Hematopoietic multipotent progenitor cell treated with erythropoietin and hydrocortisone succinate and interleukin-3 and kit ligand, for 15 days (in vitro differentiated cells): ENCODE results near the gene FAR2.
"Not testable (repeated sequence)": the region's sequence is repeated elsewhere in the genome, so short reads cannot be mapped to it uniquely, and the experiment has no call there.

Source experiments
- DNase-seq: peaks from one replicate; pipeline ENCODE4 v3.0.0-alpha.2; 2015; ENCODE audit warnings: low spot score

The FAR2 gene

DNA sequence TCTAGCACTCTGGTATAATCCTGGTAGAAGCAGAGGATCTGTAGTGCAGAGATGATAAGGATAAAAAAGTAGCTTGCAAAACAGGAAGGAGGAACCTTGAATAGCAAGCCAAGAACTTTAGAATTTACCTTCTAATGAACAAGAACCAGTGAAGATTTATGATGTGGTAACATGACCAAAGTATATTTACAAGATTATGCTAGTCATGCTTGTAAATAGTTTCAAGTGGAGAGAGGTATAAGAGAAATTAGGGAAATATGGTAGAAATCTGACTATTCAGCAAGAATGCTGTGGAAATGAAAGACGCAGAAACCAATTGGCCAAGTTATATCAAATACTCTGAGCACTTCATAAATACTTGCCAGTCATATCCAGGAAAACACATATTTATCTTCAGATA lies 184.1 kb downstream of the FAR2 start:
- DNase-seq = no peak

DNA sequence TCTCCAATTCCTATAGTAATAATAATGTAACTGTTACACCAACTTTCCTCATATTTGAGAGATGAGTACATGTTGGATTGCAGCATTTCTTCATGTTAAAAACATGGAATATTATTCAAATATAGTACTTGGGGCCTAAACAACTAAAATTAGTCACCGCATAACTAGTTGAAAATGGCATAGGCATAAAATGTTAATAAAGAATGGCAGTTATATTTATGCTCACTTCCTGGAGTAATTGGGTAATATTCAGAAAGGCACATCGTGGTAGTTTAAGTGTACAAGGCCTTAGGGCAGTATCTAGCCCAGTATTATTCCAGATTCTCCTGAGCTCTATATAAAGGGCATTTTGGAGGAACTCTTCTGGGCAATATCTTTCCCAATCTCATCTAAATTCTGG lies 185.9 kb downstream of the FAR2 start:
- no peak for DNase-seq

DNA sequence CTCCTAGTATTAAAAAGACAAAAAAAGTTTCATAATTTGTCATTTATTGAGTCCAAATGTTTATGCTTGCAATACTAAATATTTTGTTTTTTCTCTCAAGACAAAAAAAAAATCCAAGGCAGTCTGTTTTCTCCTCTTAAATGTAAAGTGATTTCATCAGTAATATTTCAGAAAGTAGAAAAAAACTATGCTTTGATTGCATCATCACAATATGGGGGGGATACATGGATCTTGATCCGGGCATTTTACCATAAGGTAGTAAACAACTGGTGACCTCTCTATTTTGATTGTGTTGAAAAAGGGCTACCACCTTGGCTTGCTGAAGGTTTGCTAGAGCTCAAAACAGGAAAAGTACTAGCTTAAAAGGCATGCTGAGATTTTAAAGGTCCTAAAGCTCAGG lies 188.2 kb downstream of the FAR2 start:
- no peak for DNase-seq

DNA sequence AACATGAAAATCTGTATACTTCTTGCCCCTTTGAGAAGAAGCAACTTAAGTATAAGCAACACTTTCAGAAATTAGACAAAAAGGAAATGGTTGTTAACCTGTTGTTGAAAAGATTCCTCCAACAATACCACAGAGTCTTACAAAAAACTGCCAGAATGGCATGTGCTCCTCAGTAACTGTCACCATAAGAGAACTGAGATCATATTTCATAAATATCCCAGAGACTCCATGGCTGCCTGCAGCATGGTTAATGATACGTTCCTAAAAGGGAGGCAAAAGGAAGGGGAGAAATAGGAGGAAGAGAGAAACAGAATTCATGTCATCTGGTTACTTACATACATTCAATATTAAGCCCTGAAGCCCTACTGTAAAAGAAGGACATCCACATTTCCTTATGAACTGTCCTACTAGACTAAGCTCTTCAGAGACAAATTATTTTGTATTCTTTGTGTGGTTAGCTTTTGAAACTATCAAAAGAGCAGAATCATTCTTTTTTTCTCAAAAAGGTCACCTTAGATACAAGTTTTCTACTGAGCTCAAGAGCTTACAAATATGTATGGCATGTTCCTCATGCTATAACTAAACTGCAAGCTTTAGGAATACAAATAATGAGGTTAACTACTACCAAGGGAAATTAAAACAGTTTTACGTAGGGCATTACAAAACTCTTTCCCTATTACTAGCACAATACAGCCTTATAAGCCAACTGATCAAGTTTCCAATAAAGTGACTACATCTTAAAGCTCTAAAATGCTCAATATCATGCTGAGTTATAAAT lies 194.1 kb downstream of the FAR2 start:
- no peak for DNase-seq

DNA sequence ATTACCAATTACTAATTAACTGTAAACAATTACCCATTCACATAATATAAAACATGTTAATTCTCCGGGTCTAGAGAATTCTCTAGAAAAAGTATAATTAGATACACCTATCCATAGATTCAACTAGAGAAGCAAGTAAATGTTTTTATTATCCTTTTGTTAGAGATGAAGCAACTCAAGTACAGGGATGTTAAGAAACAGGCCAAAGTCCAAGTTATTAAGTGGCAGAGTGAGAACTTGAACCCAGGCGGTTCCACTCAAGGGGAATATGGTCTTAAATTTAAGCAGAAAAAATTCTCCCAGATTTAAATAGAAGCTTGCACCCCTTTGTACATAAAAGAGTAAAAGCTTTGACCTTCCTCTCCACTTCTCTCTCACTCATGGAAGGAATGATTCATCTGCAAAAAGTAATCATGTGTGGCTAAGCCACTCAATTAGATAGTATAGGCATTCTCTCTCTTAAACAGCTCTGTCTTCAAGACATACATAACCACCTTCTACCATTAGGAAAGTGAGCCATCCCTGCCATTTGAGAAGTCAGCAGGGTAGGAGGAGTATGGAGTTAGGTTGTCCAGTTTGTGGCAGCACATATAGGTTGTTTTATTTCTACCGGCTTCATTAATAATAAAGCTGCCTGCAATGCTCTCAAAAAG lies 197.8 kb downstream of the FAR2 start:
- DNase-seq = no peak

DNA sequence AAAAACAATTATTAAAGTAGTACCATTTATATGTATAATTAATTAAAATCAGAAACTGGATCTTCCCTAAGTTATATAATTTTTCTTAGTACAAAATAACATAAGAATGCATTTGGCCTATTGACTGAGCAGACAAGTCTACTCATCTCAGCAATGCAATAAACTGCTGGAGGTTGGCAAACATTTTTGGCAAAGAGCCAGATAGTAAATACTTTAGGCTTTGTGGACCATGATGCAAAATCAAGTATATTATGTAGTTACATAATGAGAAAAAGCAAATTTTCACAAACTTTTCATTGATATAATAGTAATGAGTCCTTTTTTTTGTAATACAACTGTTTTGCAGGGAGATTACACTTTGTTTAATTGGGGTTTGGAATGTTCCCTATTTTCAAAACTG lies 201.0 kb downstream of the FAR2 start:
- peak; percentile 36 for DNase-seq

DNA sequence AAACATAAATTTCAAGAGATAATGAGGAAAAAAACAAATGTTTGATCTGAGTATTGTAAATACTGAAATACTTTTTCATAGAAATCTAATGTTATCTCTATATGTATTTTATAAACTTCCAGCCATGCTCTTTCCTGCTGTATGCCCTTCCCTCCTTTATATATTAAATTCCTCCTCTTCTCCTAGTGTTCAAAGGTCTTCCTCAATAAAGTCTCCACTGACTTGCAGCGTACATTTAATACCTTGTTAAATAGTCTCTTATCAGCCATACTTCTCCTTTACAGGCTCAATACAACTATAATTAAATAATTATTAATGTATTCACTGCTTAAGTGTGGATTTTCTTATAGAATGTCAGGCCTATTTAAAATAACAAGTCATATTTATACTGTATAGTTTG lies 205.9 kb downstream of the FAR2 start:
- DNase-seq = no peak

DNA sequence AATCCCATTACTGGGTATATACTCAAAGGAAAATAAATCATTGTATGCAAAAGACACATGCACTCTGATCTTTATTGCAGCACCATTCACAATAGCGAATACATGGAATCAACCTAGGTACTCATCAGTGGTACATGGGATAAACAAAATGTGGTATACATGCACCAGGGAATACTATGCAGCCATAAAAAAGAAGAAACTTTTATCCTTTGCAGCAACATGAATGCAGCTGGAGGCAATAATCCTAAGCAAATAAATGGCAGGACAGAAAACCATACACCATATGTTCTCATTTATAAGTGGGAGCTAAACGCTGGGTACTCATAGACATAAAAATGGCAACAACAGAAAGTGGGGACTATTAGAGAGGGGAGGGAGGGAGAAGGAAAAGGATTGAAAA lies 216.0 kb downstream of the FAR2 start:
- DNase-seq = no peak

DNA sequence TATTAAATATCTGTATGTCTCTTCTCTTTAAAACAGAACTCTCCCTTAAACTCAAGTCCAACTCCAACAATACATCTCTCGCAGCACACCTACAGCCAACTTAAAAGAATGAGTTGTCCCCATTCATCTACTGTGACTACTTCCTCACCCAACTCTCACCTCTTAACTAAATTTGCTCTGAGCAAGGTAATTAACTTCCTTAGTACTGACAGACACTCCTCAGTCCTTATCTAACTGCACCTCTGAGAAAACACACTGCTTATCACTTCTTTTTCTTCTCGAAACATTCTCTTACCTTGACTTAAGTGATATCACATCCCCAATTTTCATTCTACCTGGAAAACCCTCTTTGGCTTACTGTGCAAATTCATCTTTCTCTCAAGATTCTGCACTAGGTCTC lies 224.9 kb downstream of the FAR2 start:
- DNase-seq = no peak

DNA sequence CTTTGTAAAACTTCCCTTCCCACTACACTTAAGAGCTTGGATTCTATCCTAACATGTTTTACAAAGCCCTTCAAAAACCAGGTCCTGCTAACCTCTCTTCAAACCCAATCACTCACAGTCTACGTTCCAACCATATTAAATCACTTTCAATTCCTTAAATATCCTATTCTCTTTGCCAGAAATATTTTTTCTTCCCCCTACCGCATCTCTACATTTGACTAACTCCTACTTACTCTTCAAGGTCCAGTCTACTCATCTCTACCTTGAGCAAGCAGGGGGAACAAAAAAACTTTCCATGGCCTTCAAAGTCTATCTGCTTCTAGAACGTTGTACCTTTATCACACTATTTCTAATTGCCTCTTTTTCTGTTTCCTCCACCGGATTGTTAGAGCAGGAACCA lies 225.8 kb downstream of the FAR2 start:
- no peak for DNase-seq

DNA sequence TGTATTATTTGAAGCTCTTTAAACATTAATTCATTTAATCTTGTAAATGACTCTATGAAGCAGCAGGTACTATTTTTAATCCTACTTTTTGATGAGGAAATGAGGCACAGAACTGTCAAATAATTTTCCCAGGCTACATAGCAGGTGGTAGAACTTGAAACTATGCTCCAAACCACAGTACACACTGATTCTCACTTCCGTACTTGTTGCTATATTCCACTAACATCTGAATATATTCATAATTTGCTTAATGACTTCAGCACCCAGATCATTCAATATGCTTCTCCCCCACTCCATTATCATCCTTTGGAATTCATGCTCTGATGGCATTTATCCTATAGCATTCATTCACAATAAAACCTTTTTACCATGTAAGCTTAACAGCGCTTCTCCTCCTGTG lies 227.0 kb downstream of the FAR2 start:
- no peak for DNase-seq

DNA sequence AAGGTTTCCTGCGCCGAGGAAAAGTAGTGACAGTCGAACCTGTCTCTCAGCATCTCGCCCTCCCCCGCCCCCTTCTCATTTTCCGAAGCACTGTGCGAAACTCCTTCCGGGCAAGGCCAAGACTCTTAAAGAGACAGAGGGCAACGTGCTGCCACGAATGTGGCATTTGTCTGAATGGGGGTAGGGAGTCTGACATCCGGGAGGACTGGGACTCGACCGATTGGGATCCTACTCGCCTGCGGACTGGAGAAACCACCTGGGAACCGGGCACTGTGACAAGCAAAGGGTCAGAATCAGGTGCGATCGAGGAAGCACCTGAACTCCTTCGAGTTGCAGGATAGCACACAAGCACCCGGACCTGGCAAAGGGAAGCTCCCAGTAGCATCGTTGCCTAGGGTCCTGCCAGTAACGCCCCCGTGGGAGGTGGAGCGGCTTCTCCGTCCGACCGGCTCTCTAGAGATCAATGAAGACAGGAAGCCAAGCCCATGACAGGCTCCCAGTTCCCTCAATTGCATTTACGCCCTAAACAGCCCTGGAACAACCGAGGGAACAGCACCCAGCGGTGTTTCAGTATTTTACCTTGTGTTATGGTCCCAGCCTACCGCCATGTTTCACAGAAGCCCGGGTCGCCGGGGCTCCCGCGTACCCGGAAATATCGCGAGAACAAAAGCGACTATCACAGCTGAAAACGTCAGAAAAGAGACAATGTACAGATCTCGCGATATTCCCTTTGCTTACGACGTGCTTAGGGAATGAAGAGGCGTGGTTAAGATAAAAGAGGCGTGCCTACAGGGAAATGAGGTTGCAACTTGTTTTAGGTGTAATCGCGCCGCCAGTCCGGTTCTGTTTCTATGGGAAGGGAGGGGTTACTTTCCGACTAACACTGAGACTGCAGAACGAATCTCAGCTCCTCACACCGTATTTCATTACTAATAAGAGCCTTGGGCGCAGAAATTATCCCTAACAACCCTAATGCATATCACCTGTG lies 231.8 kb downstream of the FAR2 start, which contains the start of gene ERGIC2:
Gene ERGIC2 (minus strand): TSS at position 637 of the 988 bp plus-strand sequence. CDS start 9,539 bp downstream, outside the sequence.
- DNase-seq = peak; percentile 98

DNA sequence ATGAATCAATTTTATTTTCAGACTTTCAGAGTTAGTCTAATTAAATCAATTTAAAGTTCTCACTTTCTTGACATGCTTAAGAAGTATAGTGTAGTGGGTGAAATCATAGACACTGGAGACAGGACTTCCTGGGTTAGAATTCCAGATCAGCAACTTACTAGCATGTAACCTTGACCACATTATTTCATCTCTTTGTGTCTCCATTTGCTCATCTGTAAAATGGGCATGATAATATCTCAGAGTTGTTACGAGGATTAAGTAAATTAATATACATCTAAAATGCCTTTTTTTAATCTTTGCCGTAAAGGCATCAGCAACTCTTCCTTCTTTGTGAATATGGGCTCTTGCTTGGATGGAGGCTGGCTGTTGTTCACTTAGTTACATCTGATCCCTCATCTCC lies 233.2 kb downstream of the FAR2 start:
- no peak for DNase-seq

DNA sequence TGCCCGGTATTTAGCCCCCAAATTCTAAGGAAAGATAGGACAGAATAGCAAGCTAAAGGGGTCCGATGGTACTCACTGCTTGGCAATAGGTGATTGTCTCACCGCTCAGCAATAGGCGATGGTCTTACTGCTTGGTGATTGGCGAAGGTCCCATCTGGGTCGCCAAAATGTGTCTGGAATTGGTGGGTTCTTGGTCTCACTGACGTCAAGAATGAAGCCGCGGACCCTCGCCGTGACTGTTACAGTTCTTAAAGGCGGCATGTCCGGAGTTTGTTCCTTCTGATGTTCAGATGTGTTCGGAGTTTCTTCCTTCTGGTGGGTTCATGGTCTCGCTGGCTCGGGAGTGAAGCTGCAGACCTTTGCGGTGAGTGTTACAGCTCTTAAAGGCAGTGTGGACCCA lies 236.1 kb downstream of the FAR2 start:
- DNase-seq = not testable (repeated sequence)
